H1 (cell line): ENCODE results near the gene DENND4A. TPM values are rescaled to one million over a fixed set of nuclear protein-coding genes. Genes with fewer than 3 reads are reported as not detected.

ENCODE experiments used
- KDM4A ChIP-seq: IDR thresholded peaks from one replicate; pipeline ENCODE4 v1.7.1; 2012; ENCODE audit warnings: low read depth, mild to moderate bottlenecking, moderate library complexity, low read length, inconsistent platforms; ENCODE audit not compliant: severe bottlenecking
- TAF7 ChIP-seq: optimal IDR thresholded peaks from 2 replicates; pipeline ENCODE3; 2011; ENCODE audit warnings: low read depth, mild to moderate bottlenecking, inconsistent platforms, low read length, moderate library complexity, borderline replicate concordance
- polyA plus RNA-seq, 7 experiments: library from polyadenylated mRNA; depleted of rRNA in 3 of 7; stranded (reverse) in 5 of 7; unstranded in 2 of 7; fragments of >200 nt in 5 of 7; fragments of 200-250 nt in 2 of 7; gene quantifications; 1 replicate in 5 of 7; 2 replicates in 1 of 7; 4 replicates in 1 of 7; pipeline versions ENCODE4 v1.2.1 to v1.2.3, GENCODE V29; 2011 to 2013; ENCODE audit warnings: missing spikeins in 2 of 7, mixed read lengths in 2 of 7
- total RNA-seq: library from RNA; stranded (reverse); fragmentation: NEBNext Ultra II Directional; extraction: Animal tissue kit (Norgen Biotek cat#: 25700); gene quantifications from 2 replicates; pipeline ENCODE4 v1.2.1, GENCODE V29; 2021
- TF ChIP-seq, protein P1 (sequence below): fragments of 300-600 bp; sonication (generic); IDR thresholded peaks from 2 replicates; pipeline ENCODE4 v1.7.1; 2012; ENCODE audit warnings: low read length, moderate library complexity, mild to moderate bottlenecking, inconsistent platforms; ENCODE audit not compliant: insufficient replicate concordance

DENND4A gene
- total and polyA plus RNA-seq, 2 of the 8 experiments (the other 6 are each of a cell fraction or from before 2014, with no cell fraction given): 1.3 to 4.7 TPM

DNA sequence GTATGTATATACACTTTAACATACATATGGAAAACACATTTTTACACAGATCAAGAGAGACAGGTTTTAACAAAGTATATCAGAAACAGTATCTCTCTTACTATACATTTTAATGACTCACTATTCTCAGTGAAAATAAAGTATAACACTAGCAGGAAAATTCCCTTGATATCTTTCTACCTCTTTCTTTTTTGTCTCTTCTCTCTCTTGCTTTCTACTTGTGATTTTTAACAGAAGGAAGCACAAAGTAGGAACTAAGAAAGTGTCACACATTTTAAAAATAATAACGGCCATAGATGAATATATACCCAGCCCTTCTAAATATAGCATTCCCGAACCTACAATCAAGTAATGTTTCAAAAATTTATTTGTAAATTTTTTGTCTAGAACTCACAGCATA lies 4.8 kb downstream of the DENND4A start (continued):
- TF ChIP-seq, protein P1, sequence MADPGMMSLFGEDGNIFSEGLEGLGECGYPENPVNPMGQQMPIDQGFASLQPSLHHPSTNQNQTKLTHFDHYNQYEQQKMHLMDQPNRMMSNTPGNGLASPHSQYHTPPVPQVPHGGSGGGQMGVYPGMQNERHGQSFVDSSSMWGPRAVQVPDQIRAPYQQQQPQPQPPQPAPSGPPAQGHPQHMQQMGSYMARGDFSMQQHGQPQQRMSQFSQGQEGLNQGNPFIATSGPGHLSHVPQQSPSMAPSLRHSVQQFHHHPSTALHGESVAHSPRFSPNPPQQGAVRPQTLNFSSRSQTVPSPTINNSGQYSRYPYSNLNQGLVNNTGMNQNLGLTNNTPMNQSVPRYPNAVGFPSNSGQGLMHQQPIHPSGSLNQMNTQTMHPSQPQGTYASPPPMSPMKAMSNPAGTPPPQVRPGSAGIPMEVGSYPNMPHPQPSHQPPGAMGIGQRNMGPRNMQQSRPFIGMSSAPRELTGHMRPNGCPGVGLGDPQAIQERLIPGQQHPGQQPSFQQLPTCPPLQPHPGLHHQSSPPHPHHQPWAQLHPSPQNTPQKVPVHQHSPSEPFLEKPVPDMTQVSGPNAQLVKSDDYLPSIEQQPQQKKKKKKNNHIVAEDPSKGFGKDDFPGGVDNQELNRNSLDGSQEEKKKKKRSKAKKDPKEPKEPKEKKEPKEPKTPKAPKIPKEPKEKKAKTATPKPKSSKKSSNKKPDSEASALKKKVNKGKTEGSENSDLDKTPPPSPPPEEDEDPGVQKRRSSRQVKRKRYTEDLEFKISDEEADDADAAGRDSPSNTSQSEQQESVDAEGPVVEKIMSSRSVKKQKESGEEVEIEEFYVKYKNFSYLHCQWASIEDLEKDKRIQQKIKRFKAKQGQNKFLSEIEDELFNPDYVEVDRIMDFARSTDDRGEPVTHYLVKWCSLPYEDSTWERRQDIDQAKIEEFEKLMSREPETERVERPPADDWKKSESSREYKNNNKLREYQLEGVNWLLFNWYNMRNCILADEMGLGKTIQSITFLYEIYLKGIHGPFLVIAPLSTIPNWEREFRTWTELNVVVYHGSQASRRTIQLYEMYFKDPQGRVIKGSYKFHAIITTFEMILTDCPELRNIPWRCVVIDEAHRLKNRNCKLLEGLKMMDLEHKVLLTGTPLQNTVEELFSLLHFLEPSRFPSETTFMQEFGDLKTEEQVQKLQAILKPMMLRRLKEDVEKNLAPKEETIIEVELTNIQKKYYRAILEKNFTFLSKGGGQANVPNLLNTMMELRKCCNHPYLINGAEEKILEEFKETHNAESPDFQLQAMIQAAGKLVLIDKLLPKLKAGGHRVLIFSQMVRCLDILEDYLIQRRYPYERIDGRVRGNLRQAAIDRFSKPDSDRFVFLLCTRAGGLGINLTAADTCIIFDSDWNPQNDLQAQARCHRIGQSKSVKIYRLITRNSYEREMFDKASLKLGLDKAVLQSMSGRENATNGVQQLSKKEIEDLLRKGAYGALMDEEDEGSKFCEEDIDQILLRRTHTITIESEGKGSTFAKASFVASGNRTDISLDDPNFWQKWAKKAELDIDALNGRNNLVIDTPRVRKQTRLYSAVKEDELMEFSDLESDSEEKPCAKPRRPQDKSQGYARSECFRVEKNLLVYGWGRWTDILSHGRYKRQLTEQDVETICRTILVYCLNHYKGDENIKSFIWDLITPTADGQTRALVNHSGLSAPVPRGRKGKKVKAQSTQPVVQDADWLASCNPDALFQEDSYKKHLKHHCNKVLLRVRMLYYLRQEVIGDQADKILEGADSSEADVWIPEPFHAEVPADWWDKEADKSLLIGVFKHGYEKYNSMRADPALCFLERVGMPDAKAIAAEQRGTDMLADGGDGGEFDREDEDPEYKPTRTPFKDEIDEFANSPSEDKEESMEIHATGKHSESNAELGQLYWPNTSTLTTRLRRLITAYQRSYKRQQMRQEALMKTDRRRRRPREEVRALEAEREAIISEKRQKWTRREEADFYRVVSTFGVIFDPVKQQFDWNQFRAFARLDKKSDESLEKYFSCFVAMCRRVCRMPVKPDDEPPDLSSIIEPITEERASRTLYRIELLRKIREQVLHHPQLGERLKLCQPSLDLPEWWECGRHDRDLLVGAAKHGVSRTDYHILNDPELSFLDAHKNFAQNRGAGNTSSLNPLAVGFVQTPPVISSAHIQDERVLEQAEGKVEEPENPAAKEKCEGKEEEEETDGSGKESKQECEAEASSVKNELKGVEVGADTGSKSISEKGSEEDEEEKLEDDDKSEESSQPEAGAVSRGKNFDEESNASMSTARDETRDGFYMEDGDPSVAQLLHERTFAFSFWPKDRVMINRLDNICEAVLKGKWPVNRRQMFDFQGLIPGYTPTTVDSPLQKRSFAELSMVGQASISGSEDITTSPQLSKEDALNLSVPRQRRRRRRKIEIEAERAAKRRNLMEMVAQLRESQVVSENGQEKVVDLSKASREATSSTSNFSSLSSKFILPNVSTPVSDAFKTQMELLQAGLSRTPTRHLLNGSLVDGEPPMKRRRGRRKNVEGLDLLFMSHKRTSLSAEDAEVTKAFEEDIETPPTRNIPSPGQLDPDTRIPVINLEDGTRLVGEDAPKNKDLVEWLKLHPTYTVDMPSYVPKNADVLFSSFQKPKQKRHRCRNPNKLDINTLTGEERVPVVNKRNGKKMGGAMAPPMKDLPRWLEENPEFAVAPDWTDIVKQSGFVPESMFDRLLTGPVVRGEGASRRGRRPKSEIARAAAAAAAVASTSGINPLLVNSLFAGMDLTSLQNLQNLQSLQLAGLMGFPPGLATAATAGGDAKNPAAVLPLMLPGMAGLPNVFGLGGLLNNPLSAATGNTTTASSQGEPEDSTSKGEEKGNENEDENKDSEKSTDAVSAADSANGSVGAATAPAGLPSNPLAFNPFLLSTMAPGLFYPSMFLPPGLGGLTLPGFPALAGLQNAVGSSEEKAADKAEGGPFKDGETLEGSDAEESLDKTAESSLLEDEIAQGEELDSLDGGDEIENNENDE: no peak
- TF ChIP-seq TAF7 (no peak), KDM4A (no peak)
